ENCODE measurements around the gene ERBB3. TPM values are rescaled to one million over a fixed set of nuclear protein-coding genes. Genes with fewer than 3 reads are reported as not detected.
A peak's percentile ranks its signal among the peaks of the same experiment; 100 is the strongest.

The ERBB3 gene
- total RNA-seq, 3 donors from 2014 or later, result 0.48 to 187 (median 119) TPM

DNA sequence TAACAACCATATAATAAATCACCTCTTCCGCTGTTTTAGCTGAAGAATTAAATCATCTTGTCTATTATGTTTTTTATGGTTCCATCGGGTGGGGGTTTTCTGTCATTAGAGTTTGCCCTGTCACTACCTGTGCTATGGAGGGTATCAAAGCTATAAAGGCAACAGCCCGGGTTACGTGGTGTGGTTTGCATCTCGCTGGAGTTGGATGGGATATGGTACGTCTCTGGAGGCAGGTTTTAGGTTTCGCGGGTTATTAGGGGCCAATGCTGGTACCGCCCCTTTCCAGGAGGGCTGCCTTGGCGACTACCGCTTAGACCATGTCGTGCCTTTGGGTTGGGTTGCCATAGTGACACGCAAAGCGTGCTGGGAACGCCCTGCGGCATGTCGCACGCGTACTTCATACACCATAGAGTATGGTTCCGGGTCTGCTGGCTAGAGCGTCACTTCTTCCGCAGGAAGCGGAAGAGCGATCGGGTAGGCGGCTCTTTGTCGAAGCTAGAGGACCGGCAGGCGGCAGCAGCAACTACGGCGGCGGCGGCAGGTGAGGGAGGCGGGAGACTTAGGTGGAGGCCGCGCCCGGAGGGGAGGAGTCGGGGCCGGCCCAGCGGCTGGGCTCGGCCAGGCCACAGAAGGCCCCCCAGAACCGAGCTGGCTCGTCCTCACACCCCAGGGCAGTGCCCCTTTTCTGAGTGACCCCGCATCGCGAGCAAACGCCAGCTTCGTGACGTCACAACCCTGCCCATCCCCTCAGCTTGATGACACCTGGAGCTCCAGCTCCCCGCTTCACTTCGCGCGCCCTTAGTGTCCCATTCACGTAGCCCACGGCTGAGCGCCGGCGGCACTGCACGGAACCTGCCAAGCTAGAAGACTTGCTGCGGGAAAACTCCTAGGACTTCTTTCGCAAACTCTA is 38.1 kb downstream of the ERBB3 start, which contains the start of gene ZC3H10:
ZC3H10 (plus strand) TSS at position 489 of the 910 bp plus-strand sequence. CDS start 2,297 bp downstream, outside the sequence.
- H3K4me3 ChIP-seq, result peak within 1 kb of the TSS; percentile 75 to 81 (median 80)
- TF ChIP-seq POLR2AphosphoS5 (IDR thresholded peaks at IDR 0.05) (peak; percentile 95 to 97 (median 96)), POLR2A (IDR thresholded peaks at IDR 0.05) (peak; percentile 86)
- TF ChIP-seq, protein P1, sequence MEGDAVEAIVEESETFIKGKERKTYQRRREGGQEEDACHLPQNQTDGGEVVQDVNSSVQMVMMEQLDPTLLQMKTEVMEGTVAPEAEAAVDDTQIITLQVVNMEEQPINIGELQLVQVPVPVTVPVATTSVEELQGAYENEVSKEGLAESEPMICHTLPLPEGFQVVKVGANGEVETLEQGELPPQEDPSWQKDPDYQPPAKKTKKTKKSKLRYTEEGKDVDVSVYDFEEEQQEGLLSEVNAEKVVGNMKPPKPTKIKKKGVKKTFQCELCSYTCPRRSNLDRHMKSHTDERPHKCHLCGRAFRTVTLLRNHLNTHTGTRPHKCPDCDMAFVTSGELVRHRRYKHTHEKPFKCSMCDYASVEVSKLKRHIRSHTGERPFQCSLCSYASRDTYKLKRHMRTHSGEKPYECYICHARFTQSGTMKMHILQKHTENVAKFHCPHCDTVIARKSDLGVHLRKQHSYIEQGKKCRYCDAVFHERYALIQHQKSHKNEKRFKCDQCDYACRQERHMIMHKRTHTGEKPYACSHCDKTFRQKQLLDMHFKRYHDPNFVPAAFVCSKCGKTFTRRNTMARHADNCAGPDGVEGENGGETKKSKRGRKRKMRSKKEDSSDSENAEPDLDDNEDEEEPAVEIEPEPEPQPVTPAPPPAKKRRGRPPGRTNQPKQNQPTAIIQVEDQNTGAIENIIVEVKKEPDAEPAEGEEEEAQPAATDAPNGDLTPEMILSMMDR (IDR thresholded peaks at IDR 0.05), result peak; percentile 48 to 62 (median 55)
- H3K9me3 ChIP-seq, result no peaks in the 10 kb centered on the region
- peak within 1 kb of the TSS; percentile 96 to 98 for H3K27ac ChIP-seq
- intact Hi-C loops (cut with DNase I; ENCODE audit: low total_unique reads), result loop anchor here (2.0 kb wide), 1 partner anchor 351 kb away; the partner anchor contains the start of gene SPRYD4
- H3K27me3 ChIP-seq, result no peaks in the 10 kb centered on the region
- H3K36me3 ChIP-seq, result no peaks in the 10 kb centered on the region
- peaks cover 5 to 8% of the 10 kb centered on the region in 2 donors for H3K4me1 ChIP-seq
- DNase-seq (ENCODE audit: low spot score in 2 of 2), result peak; percentile 99

DNA sequence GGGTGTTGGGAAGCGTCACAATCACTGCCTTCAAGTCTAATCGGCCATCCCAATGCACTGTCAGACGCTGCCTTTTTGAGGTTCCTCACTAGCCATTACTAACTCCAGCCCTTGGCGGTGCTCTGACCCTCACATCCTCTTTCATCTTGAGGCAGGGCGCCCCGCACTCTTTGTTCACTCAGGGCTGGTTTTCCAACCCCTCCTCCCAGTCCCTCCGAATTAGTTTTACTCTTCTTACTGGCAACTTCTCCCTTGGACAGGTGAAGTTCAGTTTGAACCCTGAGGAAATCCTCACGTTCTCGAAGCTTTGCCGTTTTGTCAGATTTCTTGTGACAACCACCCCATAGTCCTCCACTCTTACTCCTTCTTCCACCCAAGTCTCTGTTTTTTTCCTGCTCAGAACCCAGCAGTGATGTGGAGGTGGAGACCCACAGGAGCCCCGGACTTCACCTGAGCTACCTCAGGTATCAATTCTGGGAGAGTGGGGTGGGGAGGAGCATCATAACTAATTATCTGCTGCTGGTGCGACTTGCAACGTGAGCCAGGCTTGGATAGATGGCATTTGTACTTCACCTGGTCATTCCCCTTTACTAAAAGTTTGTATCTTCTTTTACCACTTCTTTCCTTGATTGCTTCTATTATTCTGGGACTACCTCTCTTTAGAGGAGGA is 38.9 kb downstream of the ERBB3 start:
- no peak for DNase-seq (ENCODE audit: low spot score in 2 of 2)
- TF ChIP-seq POLR2AphosphoS5 (IDR thresholded peaks at IDR 0.05) (no peak), POLR2A (IDR thresholded peaks at IDR 0.05) (no peak)
- TF ChIP-seq, protein P1 (IDR thresholded peaks at IDR 0.05), result no peak
- no peaks in the 10 kb centered on the region for H3K9me3 ChIP-seq
- intact Hi-C loops (cut with DNase I; ENCODE audit: low total_unique reads), result loop anchor here (2.0 kb wide), 1 partner anchor 350 kb away; the partner anchor contains the start of gene SPRYD4
- peak overlapping the region; percentile 75 to 81 (median 80) for H3K4me3 ChIP-seq
- peak overlapping the region; percentile 96 to 98 for H3K27ac ChIP-seq
- no peaks in the 10 kb centered on the region for H3K27me3 ChIP-seq
- no peaks in the 10 kb centered on the region for H3K36me3 ChIP-seq
- H3K4me1 ChIP-seq, result peaks cover 5 to 8% of the 10 kb centered on the region in 2 donors

DNA sequence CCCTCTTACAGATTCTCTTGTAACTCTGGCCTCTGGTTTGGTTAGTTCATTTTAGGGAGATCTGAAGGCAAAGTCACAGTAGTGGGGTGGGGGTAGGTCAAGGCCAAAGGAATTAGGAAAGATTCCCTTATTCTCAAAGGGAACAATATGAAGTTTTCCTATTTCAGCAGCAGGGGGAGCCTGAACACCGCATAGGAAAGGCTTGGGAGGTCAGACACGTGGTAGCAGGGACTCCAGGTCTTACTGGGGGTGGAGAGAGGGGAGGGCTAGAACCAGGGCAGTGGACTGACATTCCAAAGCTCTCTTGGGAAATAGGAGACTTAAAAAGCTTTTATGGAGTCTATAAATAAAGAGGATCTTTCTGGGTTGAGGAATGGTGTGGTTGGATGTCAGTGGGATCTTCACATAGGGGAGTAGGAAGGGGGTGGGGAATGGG is 39.4 kb downstream of the ERBB3 start:
- Histone ChIP-seq H3K4me3 (peak overlapping the region in 2 of 3 donors; percentile 75 to 80), H3K9me3 (no peaks in the 10 kb centered on the region), H3K4me1 (peaks cover 5 to 8% of the 10 kb centered on the region in 2 donors), H3K36me3 (no peaks in the 10 kb centered on the region), H3K27me3 (no peaks in the 10 kb centered on the region), H3K27ac (peak overlapping the region; percentile 96 to 98)
- TF ChIP-seq POLR2AphosphoS5 (IDR thresholded peaks at IDR 0.05) (peak; percentile 35 to 80 (median 44)), POLR2A (IDR thresholded peaks at IDR 0.05) (no peak)
- TF ChIP-seq, protein P1 (IDR thresholded peaks at IDR 0.05), result peak; percentile 81 to 91 (median 87)
- intact Hi-C loops (cut with DNase I; ENCODE audit: low total_unique reads), result loop anchor here (2.0 kb wide), 1 partner anchor 349 kb away; the partner anchor contains the start of gene SPRYD4
- DNase-seq (ENCODE audit: low spot score in 2 of 2), result peak in 1 of 2 donors; percentile 78

DNA sequence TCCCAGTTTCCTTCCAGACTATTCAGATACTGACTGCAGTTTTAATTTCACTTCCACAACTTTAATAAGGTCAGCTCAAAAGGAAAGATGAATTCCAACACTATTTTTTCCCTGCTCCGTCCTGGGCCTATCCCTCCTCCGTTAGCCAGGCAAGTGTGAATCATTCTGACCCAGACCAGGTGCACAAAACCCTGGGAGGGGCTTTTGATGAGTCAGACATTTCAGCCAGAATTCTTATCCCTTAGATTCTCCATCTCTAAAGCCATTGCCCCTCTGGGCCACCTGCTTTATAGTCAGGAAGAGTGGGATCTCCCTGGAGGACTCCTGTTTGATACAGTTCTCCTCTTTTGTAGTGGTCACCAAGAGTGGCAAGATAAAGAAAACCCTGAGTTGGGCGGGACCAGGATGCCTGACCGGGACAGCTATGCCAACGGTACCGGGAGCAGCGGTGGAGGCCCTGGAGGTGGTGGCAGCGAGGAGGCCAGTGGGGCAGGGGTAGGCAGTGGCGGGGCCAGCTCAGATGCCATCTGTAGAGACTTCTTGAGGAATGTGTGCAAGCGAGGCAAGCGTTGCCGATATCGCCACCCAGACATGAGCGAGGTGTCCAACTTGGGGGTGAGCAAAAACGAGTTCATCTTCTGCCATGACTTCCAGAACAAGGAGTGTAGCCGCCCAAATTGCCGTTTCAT is 40.3 kb downstream of the ERBB3 start:
- no peak for DNase-seq (ENCODE audit: low spot score in 2 of 2)
- H3K4me1 ChIP-seq, result peaks cover 5 to 8% of the 10 kb centered on the region in 2 donors
- H3K9me3 ChIP-seq, result no peaks in the 10 kb centered on the region
- intact Hi-C loops (cut with DNase I; ENCODE audit: low total_unique reads), result loop anchor here (5.0 kb wide), 1 partner anchor 37 kb away; the partner anchor contains the start of gene MYL6
- TF ChIP-seq, protein P1 (IDR thresholded peaks at IDR 0.05), result no peak
- no peak for TF ChIP-seq POLR2A (IDR thresholded peaks at IDR 0.05)
- TF ChIP-seq POLR2AphosphoS5 (IDR thresholded peaks at IDR 0.05), result no peak
- H3K27ac ChIP-seq, result peak overlapping the region; percentile 96 to 98
- no peaks in the 10 kb centered on the region for H3K36me3 ChIP-seq
- no peak overlapping the region for H3K4me3 ChIP-seq
- H3K27me3 ChIP-seq, result no peaks in the 10 kb centered on the region

Data from breast epithelium (tissue), 4 donors.